ENCODE data around the gene SIAH2. TPM values are rescaled to one million over a fixed set of nuclear protein-coding genes. Genes with fewer than 3 reads are reported as not detected.

Gene SIAH2
- total RNA-seq, 1 donor from 2014 or later: 18.2 TPM

GRCh38 chr3:150756491-150757059, 6.4 kb downstream of the SIAH2 start:
- no peak for TF ChIP-seq CTCF (conservative IDR thresholded peaks at IDR 0.05)
- Mint-ChIP-seq H3K4me3 (no peak overlapping the region), H3K4me1 (ENCODE audit: unreplicated experiment) (peaks cover 41% of the 10 kb centered on the region), H3K27ac (no peak overlapping the region), H3K9me3 (peaks cover 3% of the 10 kb centered on the region), H3K36me3 (peaks cover 21% of the 10 kb centered on the region), H3K27me3 (no peaks in the 10 kb centered on the region)
- DNase-seq (ENCODE audit: extremely low spot score, unreplicated experiment): no peak

- DNase-seq (ENCODE audit: extremely low spot score, unreplicated experiment): no peak
- H3K27me3 Mint-ChIP-seq: no peaks in the 10 kb centered on the region
- peaks cover 37% of the 10 kb centered on the region for H3K4me1 Mint-ChIP-seq (ENCODE audit: unreplicated experiment)
- H3K4me3 Mint-ChIP-seq: no peak overlapping the region
- peaks cover 3% of the 10 kb centered on the region for H3K9me3 Mint-ChIP-seq
- no peak for TF ChIP-seq CTCF (conservative IDR thresholded peaks at IDR 0.05)
- H3K36me3 Mint-ChIP-seq: peaks cover 21% of the 10 kb centered on the region
- no peak overlapping the region for H3K27ac Mint-ChIP-seq
Observed at GRCh38 chr3:150755902-150756301, 7.1 kb downstream of the SIAH2 start.

- Mint-ChIP-seq H3K36me3 (peaks cover 21% of the 10 kb centered on the region), H3K27me3 (no peaks in the 10 kb centered on the region), H3K4me1 (ENCODE audit: unreplicated experiment) (peaks cover 29% of the 10 kb centered on the region), H3K27ac (no peak overlapping the region), H3K4me3 (no peak overlapping the region), H3K9me3 (peaks cover 3% of the 10 kb centered on the region)
- no peak for TF ChIP-seq CTCF (conservative IDR thresholded peaks at IDR 0.05)
- DNase-seq (ENCODE audit: extremely low spot score, unreplicated experiment): no peak
Observed at GRCh38 chr3:150754896-150755295, 8.1 kb downstream of the SIAH2 start.

GRCh38 chr3:150751781-150752263, 11.1 kb downstream of the SIAH2 start:
- Mint-ChIP-seq H3K4me3 (no peak overlapping the region), H3K27me3 (no peaks in the 10 kb centered on the region), H3K4me1 (ENCODE audit: unreplicated experiment) (peaks cover 27% of the 10 kb centered on the region), H3K27ac (peak overlapping the region; percentile 67), H3K36me3 (peaks cover 9% of the 10 kb centered on the region), H3K9me3 (no peaks in the 10 kb centered on the region)
- TF ChIP-seq CTCF (conservative IDR thresholded peaks at IDR 0.05): no peak
- no peak for DNase-seq (ENCODE audit: extremely low spot score, unreplicated experiment)

- Mint-ChIP-seq H3K27ac (no peak overlapping the region), H3K4me3 (no peak overlapping the region), H3K4me1 (ENCODE audit: unreplicated experiment) (peaks cover 31% of the 10 kb centered on the region), H3K36me3 (peaks cover 4% of the 10 kb centered on the region), H3K9me3 (no peaks in the 10 kb centered on the region), H3K27me3 (no peaks in the 10 kb centered on the region)
- TF ChIP-seq CTCF (conservative IDR thresholded peaks at IDR 0.05): no peak
- DNase-seq (ENCODE audit: extremely low spot score, unreplicated experiment): no peak
Observed at GRCh38 chr3:150749255-150749654, 13.7 kb downstream of the SIAH2 start.

- H3K36me3 Mint-ChIP-seq: no peaks in the 10 kb centered on the region
- H3K4me3 Mint-ChIP-seq: no peak overlapping the region
- no peak for TF ChIP-seq CTCF (conservative IDR thresholded peaks at IDR 0.05)
- H3K9me3 Mint-ChIP-seq: no peaks in the 10 kb centered on the region
- H3K4me1 Mint-ChIP-seq (ENCODE audit: unreplicated experiment): peaks cover 37% of the 10 kb centered on the region
- no peaks in the 10 kb centered on the region for H3K27me3 Mint-ChIP-seq
- no peak overlapping the region for H3K27ac Mint-ChIP-seq
- DNase-seq (ENCODE audit: extremely low spot score, unreplicated experiment): no peak
Observed at GRCh38 chr3:150748684-150749047, 14.3 kb downstream of the SIAH2 start.
